H9 (cell line): Measurements from ENCODE around the gene APBA2. TPM values are rescaled to one million over a fixed set of nuclear protein-coding genes. Genes with fewer than 3 reads are reported as not detected.

Experiments
- DNase-seq: peaks from one replicate; pipeline ENCODE4 v3.0.0-alpha.2; 2017
- H2AFZ ChIP-seq: one replicate; pipeline ENCODE4 v1.6.1; 2013; ENCODE audit warnings: mild to moderate bottlenecking, low read length, control low read depth, moderate library complexity
- H2AK5ac ChIP-seq: 2 replicates; pipeline ENCODE4 v1.6.1; 2013; ENCODE audit warnings: low read length, control low read depth, mixed read lengths; ENCODE audit not compliant: insufficient read length
- H2BK120ac ChIP-seq: one replicate; pipeline ENCODE4 v1.6.1; 2013; ENCODE audit warnings: low read depth, mild to moderate bottlenecking, low read length, control low read depth, inconsistent platforms; ENCODE audit not compliant: poor library complexity, severe bottlenecking
- H2BK12ac ChIP-seq: 2 replicates; pipeline ENCODE4 v1.6.1; 2013; ENCODE audit warnings: low read length, control low read depth, mixed read lengths, low read depth; ENCODE audit not compliant: insufficient read length
- H2BK15ac ChIP-seq: 2 replicates; pipeline ENCODE4 v1.6.1; 2013; ENCODE audit warnings: low read depth, low read length, control low read depth
- H2BK20ac ChIP-seq: one replicate; pipeline ENCODE4 v1.6.1; 2013; ENCODE audit warnings: low read depth, mild to moderate bottlenecking, low read length, control low read depth, inconsistent platforms; ENCODE audit not compliant: poor library complexity, severe bottlenecking
- H2BK5ac ChIP-seq: 2 replicates; pipeline ENCODE4 v1.6.1; 2013; ENCODE audit warnings: low read length, control low read depth, mixed read lengths; ENCODE audit not compliant: insufficient read length
- H3K14ac ChIP-seq: 2 replicates; pipeline ENCODE4 v1.6.1; 2013; ENCODE audit warnings: low read length, control low read depth; ENCODE audit not compliant: insufficient read depth
- H3K18ac ChIP-seq: 2 replicates; pipeline ENCODE4 v1.6.1; 2013; ENCODE audit warnings: low read depth, mild to moderate bottlenecking, mixed read lengths, low read length, control low read depth; ENCODE audit not compliant: insufficient read length
- H3K23ac ChIP-seq: 2 replicates; pipeline ENCODE4 v1.6.1; 2013; ENCODE audit warnings: low read length, control low read depth, mixed read lengths, low read depth; ENCODE audit not compliant: insufficient read length
- H3K23me2 ChIP-seq: 2 replicates; pipeline ENCODE4 v1.6.1; 2013; ENCODE audit warnings: low read depth, mild to moderate bottlenecking, mixed read lengths, low read length, control low read depth; ENCODE audit not compliant: insufficient read length, poor library complexity, severe bottlenecking
- H3K27ac ChIP-seq: 2 replicates; pipeline ENCODE4 v1.5.1; 2013; ENCODE audit warnings: low read length, control low read depth, mixed read lengths, low read depth; ENCODE audit not compliant: insufficient read length
- H3K27me3 ChIP-seq: 2 replicates; pipeline ENCODE4 v1.6.1; 2013; ENCODE audit warnings: low read length, control low read depth, inconsistent platforms; ENCODE audit not compliant: insufficient read depth
- H3K4ac ChIP-seq: 2 replicates; pipeline ENCODE4 v1.6.1; 2013; ENCODE audit warnings: low read depth, mild to moderate bottlenecking, control low read depth, inconsistent platforms, low read length, moderate library complexity
- H3K4me1 ChIP-seq: 2 replicates; pipeline ENCODE4 v1.6.1; 2013; ENCODE audit warnings: low read length, control low read depth, inconsistent platforms; ENCODE audit not compliant: insufficient read depth
- H3K4me2 ChIP-seq: 2 replicates; pipeline ENCODE4 v1.6.1; 2013; ENCODE audit warnings: low read length, control low read depth, mixed read lengths; ENCODE audit not compliant: insufficient read length, insufficient read depth
- H3K56ac ChIP-seq: 2 replicates; pipeline ENCODE4 v1.6.1; 2013; ENCODE audit warnings: low read depth, mild to moderate bottlenecking, mixed read lengths, low read length, control low read depth; ENCODE audit not compliant: insufficient read length
- H3K79me1 ChIP-seq: 2 replicates; pipeline ENCODE4 v1.6.1; 2013; ENCODE audit warnings: low read depth, mild to moderate bottlenecking, moderate library complexity, low read length, control low read depth, inconsistent platforms; ENCODE audit not compliant: insufficient read depth, poor library complexity, severe bottlenecking
- H3K79me2 ChIP-seq: 2 replicates; pipeline ENCODE4 v1.6.1; 2013; ENCODE audit warnings: low read length, control low read depth, inconsistent platforms; ENCODE audit not compliant: insufficient read depth
- H3K9ac ChIP-seq: 2 replicates; pipeline ENCODE4 v1.6.1; 2013; ENCODE audit warnings: low read length, control low read depth, mixed read lengths; ENCODE audit not compliant: insufficient read length; ENCODE audit errors: extremely low read depth
- H3K9me3 ChIP-seq: one replicate; pipeline ENCODE4 v1.6.1; 2013; ENCODE audit warnings: low read depth, low read length, inconsistent platforms; ENCODE audit not compliant: control insufficient read depth
- H3T11ph ChIP-seq: one replicate; pipeline ENCODE4 v1.6.1; 2013; ENCODE audit warnings: mild to moderate bottlenecking, low read length, control low read depth, inconsistent platforms
- H4K20me1 ChIP-seq: one replicate; pipeline ENCODE4 v1.6.1; 2013; ENCODE audit not compliant: control insufficient read depth, insufficient read length, insufficient read depth
- H4K5ac ChIP-seq: 2 replicates; pipeline ENCODE4 v1.6.1; 2013; ENCODE audit warnings: low read depth, mild to moderate bottlenecking, mixed read lengths, low read length, control low read depth; ENCODE audit not compliant: insufficient read length
- H4K8ac ChIP-seq: replicated peaks from 2 replicates; pipeline ENCODE4 v1.6.1; 2013; ENCODE audit warnings: low read length, control low read depth, mixed read lengths, low read depth; ENCODE audit not compliant: insufficient read length
- H4K91ac ChIP-seq: 2 replicates; pipeline ENCODE4 v1.6.1; 2013; ENCODE audit warnings: low read depth, mild to moderate bottlenecking, moderate library complexity, mixed read lengths, low read length, control low read depth; ENCODE audit not compliant: insufficient read length
- H3K27ac Mint-ChIP-seq, 3 experiments: 2 replicates in 2 of 3; 3 replicates in 1 of 3; pipeline ENCODE4 v1.8.0; 2020 to 2021; ENCODE audit warnings: mixed read lengths in 3 of 3, mild to moderate bottlenecking in 1 of 3, moderate library complexity in 1 of 3
- H3K27me3 Mint-ChIP-seq: 2 replicates; pipeline ENCODE4 v1.8.0; 2021; ENCODE audit warnings: low read depth, mild to moderate bottlenecking, moderate library complexity, mixed read lengths
- H3K36me3 Mint-ChIP-seq, 3 experiments: 2 replicates in 2 of 3; 3 replicates in 1 of 3; pipeline ENCODE4 v1.8.0; 2020 to 2021; ENCODE audit warnings: low read depth in 3 of 3, mixed read lengths in 3 of 3; ENCODE audit not compliant: insufficient read depth in 1 of 3
- H3K4me1 Mint-ChIP-seq, 2 experiments: 2 replicates each; pipeline ENCODE4 v1.8.0; 2020; ENCODE audit warnings: mixed read lengths in 2 of 2
- H3K4me3 Mint-ChIP-seq, 2 experiments: 2 replicates in 1 of 2; 3 replicates in 1 of 2; pipeline ENCODE4 v1.8.0; 2020 to 2021; ENCODE audit warnings: mild to moderate bottlenecking in 2 of 2, mixed read lengths in 2 of 2, moderate library complexity in 1 of 2
- H3K9me3 Mint-ChIP-seq, 2 experiments: 2 replicates in 1 of 2; 3 replicates in 1 of 2; pipeline ENCODE4 v1.8.0; 2020; ENCODE audit warnings: mild to moderate bottlenecking in 2 of 2, mixed read lengths in 2 of 2, moderate library complexity in 1 of 2
- CTCF ChIP-seq: fragments of 200-600 bp; sonication (generic); conservative IDR thresholded peaks from 3 replicates; pipeline ENCODE4 v1.8.0; 2021; ENCODE audit warnings: antibody characterized with exemption, mild to moderate bottlenecking
- WGBS: extraction: QIAGEN DNeasy Blood & Tissue Kit; methylation state at CpG from one replicate; pipeline ENCODE4 v1.1.7; 2013; ENCODE audit warnings: missing lambda C conversion rate, low lambda C conversion rate, mixed read lengths; ENCODE audit not compliant: insufficient read length; ENCODE audit errors: extremely low coverage; 5-methylcytosine and 5-hydroxymethylcytosine counted together
- total RNA-seq: library from RNA; stranded (reverse); gene quantifications from 2 replicates; pipeline ENCODE4 v1.2.1, GENCODE V29; 2021

The APBA2 gene
- total RNA-seq, 1 experiment from 2014 or later: 14.3 TPM

GRCh38 chr15:28892789-28893610, 7.2 kb downstream of the APBA2 start:
- H3K18ac ChIP-seq: no peak overlapping the region
- no peak overlapping the region for H3T11ph ChIP-seq
- H3K4ac ChIP-seq: no peak overlapping the region
- no peak overlapping the region for H3K56ac ChIP-seq
- H3K23me2 ChIP-seq: peaks cover 3% of the 10 kb centered on the region
- no peak overlapping the region for H4K8ac ChIP-seq
- no peak overlapping the region for H2BK12ac ChIP-seq
- no peaks in the 10 kb centered on the region for H4K20me1 ChIP-seq
- no peaks in the 10 kb centered on the region for H3K27me3 ChIP-seq
- Mint-ChIP-seq H3K27me3 (peaks cover 18% of the 10 kb centered on the region), H3K4me3 (no peak overlapping the region), H3K4me1 (peaks cover 5 to 14% of the 10 kb centered on the region in 2 experiments), H3K36me3 (peaks cover 10 to 20% (median 20%) of the 10 kb centered on the region in 3 experiments), H3K27ac (no peak overlapping the region), H3K9me3 (peaks cover 13 to 17% of the 10 kb centered on the region in 2 experiments)
- H3K9me3 ChIP-seq: peaks cover 3% of the 10 kb centered on the region
- no peak for DNase-seq
- H2BK120ac ChIP-seq: no peak overlapping the region
- H2BK15ac ChIP-seq: no peak overlapping the region
- H4K91ac ChIP-seq: no peak overlapping the region
- H3K27ac ChIP-seq: no peak overlapping the region
- WGBS: no CpG with 5 or more reads among the region's 12 CpGs
- no peak for TF ChIP-seq CTCF
- no peak overlapping the region for H2BK5ac ChIP-seq
- no peak overlapping the region for H2BK20ac ChIP-seq
- no peak overlapping the region for H2AFZ ChIP-seq
- no peak overlapping the region for H2AK5ac ChIP-seq
- no peaks in the 10 kb centered on the region for H3K4me1 ChIP-seq
- H3K4me2 ChIP-seq: no peak overlapping the region
- no peak overlapping the region for H4K5ac ChIP-seq
- no peak overlapping the region for H3K9ac ChIP-seq
- 0 out of 2 replicates have a peak overlapping the region, but pooled peaks have one; percentile 44 for H3K14ac ChIP-seq
- H3K79me2 ChIP-seq: no peaks in the 10 kb centered on the region; the same call in 1 of the 2 replicates
- no peak overlapping the region for H3K23ac ChIP-seq
- H3K79me1 ChIP-seq: no peaks in the 10 kb centered on the region
